Endothelial cell of umbilical vein (primary cell): ENCODE measurements around the gene RPL22L1. TPM values are rescaled to one million over a fixed set of nuclear protein-coding genes. Genes with fewer than 3 reads are reported as not detected.

Experiments
- BruUV-seq: library from RNA; stranded (reverse); fragments of 400-500 nt; replicated peaks from 2 replicates; lab custom pipeline; 2021; lab: Mats Ljungman, UMichigan
- CTCF ChIA-PET: fragments of 300-600, 350-600 bp; sonication (Branson Sonifier 250); formaldehyde crosslinking; loops from one replicate; lab custom pipeline; 2021; ENCODE audit warnings: antibody characterized with exemption, inconsistent platforms; lab: Charles Lee
- POLR2A ChIA-PET: fragments of 300-600, 350-600 bp; sonication (Branson Sonifier 250); formaldehyde crosslinking; loops from one replicate; lab custom pipeline; 2021; ENCODE audit warnings: antibody characterized with exemption, inconsistent platforms; lab: Charles Lee
- DNase-seq: peaks from one replicate; pipeline ENCODE4 v3.0.0-alpha.2; 2011; ENCODE audit warnings: low read depth, low spot score
- FAIRE-seq: peaks from 2 replicates; lab custom pipeline; 2011; peaks lifted over from hg19 to GRCh38; lab: Jason Lieb, UNC
- H2AFZ ChIP-seq: 2 replicates; pipeline ENCODE4 v1.6.0; 2012; ENCODE audit warnings: low read depth, low read length, control low read depth, inconsistent platforms
- H3K27ac ChIP-seq: 2 replicates; pipeline ENCODE4 v1.5.1; 2011; ENCODE audit warnings: low read depth, mild to moderate bottlenecking, control low read depth, low read length, moderate library complexity; ENCODE audit not compliant: insufficient read depth
- H3K27me3 ChIP-seq, 2 experiments: 2 replicates each; pipeline versions ENCODE4 v1.6.0 to v1.6.1; 2011; ENCODE audit warnings: low read length in 2 of 2, mixed read lengths in 1 of 2; ENCODE audit not compliant: control insufficient read depth in 2 of 2, insufficient read depth in 2 of 2
- H3K36me3 ChIP-seq, 2 experiments: 2 replicates in 1 of 2; 3 replicates in 1 of 2; pipeline ENCODE4 v1.5.1; 2011; ENCODE audit warnings: low read length in 2 of 2, mild to moderate bottlenecking in 1 of 2, moderate library complexity in 1 of 2; ENCODE audit not compliant: control insufficient read depth in 2 of 2, insufficient read depth in 2 of 2; ENCODE audit errors: extremely low read depth in 1 of 2
- H3K4me1 ChIP-seq: 3 replicates; pipeline ENCODE4 v1.5.1; 2011; ENCODE audit warnings: mild to moderate bottlenecking, low read length; ENCODE audit not compliant: control insufficient read depth, insufficient read depth; ENCODE audit errors: extremely low read depth
- H3K4me2 ChIP-seq: 2 replicates; pipeline ENCODE4 v1.6.1; 2011; ENCODE audit warnings: low read length, control low read depth, mixed read lengths; ENCODE audit not compliant: insufficient read depth
- H3K4me3 ChIP-seq, 3 experiments: fragments of 200-600 bp in 1 of 3; sonication (generic), shearing (Covaris generic) in 1 of 3; replicated peaks in 1 of 3; 2 replicates each; pipeline ENCODE4 v1.5.1; 2011 to 2016; ENCODE audit warnings: control low read depth in 3 of 3, low read length in 3 of 3, mild to moderate bottlenecking in 2 of 3, inconsistent platforms in 1 of 3, low read depth in 1 of 3, moderate library complexity in 1 of 3; ENCODE audit not compliant: insufficient read depth in 1 of 3
- H3K79me2 ChIP-seq: 2 replicates; pipeline ENCODE4 v1.6.0; 2012; ENCODE audit warnings: low read length, inconsistent platforms; ENCODE audit not compliant: control insufficient read depth, insufficient read depth
- H3K9ac ChIP-seq: replicated peaks from 2 replicates; pipeline ENCODE3; 2011; ENCODE audit warnings: low read length, control low read depth; ENCODE audit not compliant: insufficient read depth; ENCODE audit errors: extremely low read depth
- H3K9me1 ChIP-seq: replicated peaks from 3 replicates; pipeline ENCODE4 v1.6.0; 2011; ENCODE audit warnings: mild to moderate bottlenecking, low read length; ENCODE audit not compliant: control insufficient read depth, insufficient read depth; ENCODE audit errors: extremely low read depth
- H3K9me3 ChIP-seq: replicated peaks from 2 replicates; pipeline ENCODE4 v1.5.1; 2012; ENCODE audit warnings: low read length, inconsistent platforms; ENCODE audit not compliant: control insufficient read depth, insufficient read depth
- H4K20me1 ChIP-seq: replicated peaks from 2 replicates; pipeline ENCODE3; 2011; ENCODE audit warnings: mild to moderate bottlenecking, low read length; ENCODE audit not compliant: control insufficient read depth, insufficient read depth; ENCODE audit errors: extremely low read depth
- CTCF ChIP-seq, 2 donors: IDR thresholded peaks; 1 replicate in 1 of 2; 2 replicates in 1 of 2; pipeline ENCODE4 v1.5.1; 2011; ENCODE audit warnings: low read length in 2 of 2, mild to moderate bottlenecking in 2 of 2, moderate library complexity in 2 of 2, control low read depth in 1 of 2, inconsistent platforms in 1 of 2, low read depth in 1 of 2; ENCODE audit not compliant: insufficient read depth in 1 of 2; ENCODE audit errors: extremely low read depth in 1 of 2
- EZH2 ChIP-seq: IDR thresholded peaks from 2 replicates; pipeline ENCODE4 v1.6.1; 2012; ENCODE audit warnings: borderline replicate concordance, low read depth, mild to moderate bottlenecking, moderate library complexity, low read length, inconsistent platforms; ENCODE audit not compliant: severe bottlenecking
- FOS ChIP-seq: IDR thresholded peaks from 2 replicates; pipeline ENCODE4 v1.6.1; 2011; ENCODE audit warnings: mild to moderate bottlenecking, low read length, moderate library complexity, borderline replicate concordance; ENCODE audit not compliant: insufficient read depth
- GATA2 ChIP-seq: IDR thresholded peaks from 2 replicates; pipeline ENCODE4 v1.7.0; 2011; ENCODE audit warnings: low read depth, mild to moderate bottlenecking, moderate library complexity, mixed read lengths, low read length; ENCODE audit not compliant: insufficient read length, insufficient read depth
- JUN ChIP-seq: IDR thresholded peaks from 2 replicates; pipeline ENCODE4 v1.6.1; 2011; ENCODE audit warnings: borderline replicate concordance, low read depth; ENCODE audit not compliant: insufficient read length, insufficient read depth
- MAX ChIP-seq: IDR thresholded peaks from 2 replicates; pipeline ENCODE4 v1.6.1; 2011; ENCODE audit not compliant: insufficient read depth, insufficient read length
- MYC ChIP-seq: IDR thresholded peaks from one replicate; pipeline ENCODE4 v1.6.1; 2011; ENCODE audit warnings: mild to moderate bottlenecking, low read depth, low read length
- POLR2A ChIP-seq: IDR thresholded peaks from 2 replicates; pipeline ENCODE4 v1.6.1; 2012; ENCODE audit warnings: low read depth, mild to moderate bottlenecking, control low read depth, low read length
- POLR2AphosphoS5 ChIP-seq: IDR thresholded peaks from 2 replicates; pipeline ENCODE4 v1.6.1; 2012; ENCODE audit warnings: low read depth, mild to moderate bottlenecking, control low read depth, low read length, moderate library complexity; ENCODE audit not compliant: insufficient read depth
- dilution Hi-C: fragments of 300-500 bp; cut with MboI; formaldehyde crosslinking; loops from one replicate; pipeline ENCODE4 v1.15.0; 2019; ENCODE audit warnings: low sequenced_read_pairs; ENCODE audit not compliant: extremely low pct_ligation_motif_present
- intact Hi-C: fragments of 100-400 bp; cut with micrococcal nuclease; formaldehyde crosslinking; loops from one replicate; pipeline ENCODE4 v1.10.0; 2022
- polyA plus RNA-seq, 4 experiments: library from polyadenylated mRNA; depleted of rRNA in 3 of 4; stranded (reverse) in 3 of 4; unstranded in 1 of 4; fragments of >200 nt; gene quantifications; 2 replicates each; pipeline versions ENCODE4 v1.2.1 to v1.2.3, GENCODE V29; 2011 to 2012; ENCODE audit warnings: missing spikeins in 1 of 4
- total RNA-seq: library from RNA; stranded (reverse); gene quantifications from 2 replicates; pipeline ENCODE4 v1.2.3, GENCODE V29; 2021

Gene RPL22L1
- total and polyA plus RNA-seq, 2 donors (not counting 3 experiments of a cell fraction or from before 2014, with no cell fraction given), result 65.0 to 176 TPM

DNA sequence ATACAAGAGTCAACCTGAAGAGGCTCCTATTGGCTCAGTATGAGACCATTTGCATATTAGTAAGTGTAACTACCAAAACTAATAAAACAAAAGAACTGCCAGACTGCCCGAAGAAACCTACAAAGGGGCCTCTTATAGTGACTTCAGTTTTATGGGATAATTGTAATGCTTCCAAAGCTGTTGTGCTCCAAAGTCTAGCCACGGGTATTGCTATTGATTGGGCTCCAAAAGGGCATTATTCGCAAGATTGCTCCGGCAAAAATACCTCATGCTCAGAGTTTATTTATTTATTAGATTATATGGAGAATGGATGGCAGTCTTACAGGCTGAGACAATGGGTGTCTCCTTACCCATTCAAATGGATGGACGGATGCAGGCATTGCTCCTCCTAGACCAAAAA is 11.4 kb downstream of the RPL22L1 start:
- no peak for FAIRE-seq
- DNase-seq, result no peak
- dilution Hi-C loops, result no loop called here
- Histone ChIP-seq H3K9me1 (no peaks in the 10 kb centered on the region), H3K9me3 (no peaks in the 10 kb centered on the region), H3K27me3 (no peaks in the 10 kb centered on the region), H3K9ac (no peak overlapping the region), H3K4me1 (no peaks in the 10 kb centered on the region), H4K20me1 (no peaks in the 10 kb centered on the region), H3K4me2 (no peak overlapping the region), H3K36me3 (no peaks in the 10 kb centered on the region), H3K4me3 (no peak overlapping the region), H2AFZ (no peak overlapping the region), H3K79me2 (no peaks in the 10 kb centered on the region), H3K27ac (no peak overlapping the region)
- BruUV-seq, result no TSS peak
- intact Hi-C loops, result no loop called here
- POLR2A ChIA-PET, result no interaction called here
- CTCF ChIA-PET, result interaction anchor here (1.9 kb wide), 1 partner anchor 445 kb away, joined by 4 read pairs; no protein-coding TSS in a partner anchor
- TF ChIP-seq MYC, result no peak
- no peak for TF ChIP-seq POLR2A
- no peak for TF ChIP-seq POLR2AphosphoS5
- TF ChIP-seq JUN, result no peak
- TF ChIP-seq EZH2, result no peak
- TF ChIP-seq FOS, result no peak
- TF ChIP-seq CTCF (IDR thresholded peaks at IDR 0.05; ENCODE audit: extremely low read depth in 1 of 2, insufficient read depth in 1 of 2, low read depth in 1 of 2, low read length in 2 of 2), result no peak
- no peak for TF ChIP-seq GATA2
- no peak for TF ChIP-seq MAX
